ENCODE measurements around the gene CALR.
"Not testable (repeated sequence)": the region's sequence is repeated elsewhere in the genome, so short reads cannot be mapped to it uniquely, and the experiment has no call there.

The CALR gene

GRCh38 chr19:12952488-12953137 is 14.2 kb downstream of the CALR start:
- in situ Hi-C loops (cut with MboI; ENCODE audit: low sequenced_read_pairs) = no loop called here

- in situ Hi-C loops (cut with MboI; ENCODE audit: low sequenced_read_pairs) = no loop called here
These were observed 14.9 kb downstream of the CALR start for GRCh38 chr19:12953138-12953798.

- in situ Hi-C loops (cut with MboI; ENCODE audit: low sequenced_read_pairs) = no loop called here
These were observed 15.6 kb downstream of the CALR start for GRCh38 chr19:12953799-12954611.

- in situ Hi-C loops (cut with MboI; ENCODE audit: low sequenced_read_pairs) = no loop called here
These were observed 16.2 kb downstream of the CALR start for GRCh38 chr19:12954612-12954962.

- in situ Hi-C loops (cut with MboI; ENCODE audit: low sequenced_read_pairs) = not testable (repeated sequence)
These were observed 17.2 kb downstream of the CALR start for GRCh38 chr19:12955575-12955974.

- in situ Hi-C loops (cut with MboI; ENCODE audit: low sequenced_read_pairs) = no loop called here
These were observed 17.6 kb downstream of the CALR start for GRCh38 chr19:12955996-12956395.

GRCh38 chr19:12956446-12957388 is 18.3 kb downstream of the CALR start, which contains the start of gene GADD45GIP1:
Gene GADD45GIP1, minus strand, starts transcription at chr19:12957223. Its CDS starts 11 bp downstream, at chr19:12957212.
- in situ Hi-C loops (cut with MboI; ENCODE audit: low sequenced_read_pairs) = no loop called here

- in situ Hi-C loops (cut with MboI; ENCODE audit: low sequenced_read_pairs) = not testable (repeated sequence)
These were observed 19.1 kb downstream of the CALR start for GRCh38 chr19:12957389-12957952.

GRCh38 chr19:12959481-12959880 is 21.1 kb downstream of the CALR start:
- in situ Hi-C loops (cut with MboI; ENCODE audit: low sequenced_read_pairs) = no loop called here

GRCh38 chr19:12965017-12965811 is 26.8 kb downstream of the CALR start:
- in situ Hi-C loops (cut with MboI; ENCODE audit: low sequenced_read_pairs) = no loop called here

GRCh38 chr19:12965812-12966135 is 27.4 kb downstream of the CALR start:
- in situ Hi-C loops (cut with MboI; ENCODE audit: low sequenced_read_pairs) = no loop called here

GRCh38 chr19:12967907-12968306 is 29.5 kb downstream of the CALR start:
- in situ Hi-C loops (cut with MboI; ENCODE audit: low sequenced_read_pairs) = no loop called here

- in situ Hi-C loops (cut with MboI; ENCODE audit: low sequenced_read_pairs) = no loop called here
These were observed 31.0 kb downstream of the CALR start, which contains the start of gene DAND5 for GRCh38 chr19:12969292-12969988. Gene DAND5, plus strand, starts transcription at chr19:12969576. Its CDS starts 85 bp downstream, at chr19:12969661.

GRCh38 chr19:12970070-12970820 is 31.8 kb downstream of the CALR start:
- in situ Hi-C loops (cut with MboI; ENCODE audit: low sequenced_read_pairs) = loop anchor here (5.0 to 10.0 kb wide), 2 partner anchors 122 to 275 kb away; no protein-coding TSS in a partner anchor

GRCh38 chr19:12973236-12973635 is 34.8 kb downstream of the CALR start:
- in situ Hi-C loops (cut with MboI; ENCODE audit: low sequenced_read_pairs) = loop anchor here (5.0 to 10.0 kb wide), 2 partner anchors 119 to 272 kb away; no protein-coding TSS in a partner anchor

GRCh38 chr19:12974301-12975220 is 36.2 kb downstream of the CALR start:
- in situ Hi-C loops (cut with MboI; ENCODE audit: low sequenced_read_pairs) = loop anchor here (5.0 to 10.0 kb wide), 2 partner anchors 118 to 270 kb away; no protein-coding TSS in a partner anchor

GRCh38 chr19:12975221-12975741 is 36.9 kb downstream of the CALR start:
- in situ Hi-C loops (cut with MboI; ENCODE audit: low sequenced_read_pairs) = loop anchor here (10.0 kb wide), 1 partner anchor 270 kb away; no protein-coding TSS in a partner anchor
